GDM1 (cell line): ENCODE results near the gene PTPN11.
"Not testable (repeated sequence)": the region's sequence is repeated elsewhere in the genome, so short reads cannot be mapped to it uniquely, and the experiment has no call there.

Source experiments
- DNase-seq: peaks from one replicate; lab custom pipeline; 2025; lab: John Stamatoyannopoulos, UW

PTPN11 gene

DNA sequence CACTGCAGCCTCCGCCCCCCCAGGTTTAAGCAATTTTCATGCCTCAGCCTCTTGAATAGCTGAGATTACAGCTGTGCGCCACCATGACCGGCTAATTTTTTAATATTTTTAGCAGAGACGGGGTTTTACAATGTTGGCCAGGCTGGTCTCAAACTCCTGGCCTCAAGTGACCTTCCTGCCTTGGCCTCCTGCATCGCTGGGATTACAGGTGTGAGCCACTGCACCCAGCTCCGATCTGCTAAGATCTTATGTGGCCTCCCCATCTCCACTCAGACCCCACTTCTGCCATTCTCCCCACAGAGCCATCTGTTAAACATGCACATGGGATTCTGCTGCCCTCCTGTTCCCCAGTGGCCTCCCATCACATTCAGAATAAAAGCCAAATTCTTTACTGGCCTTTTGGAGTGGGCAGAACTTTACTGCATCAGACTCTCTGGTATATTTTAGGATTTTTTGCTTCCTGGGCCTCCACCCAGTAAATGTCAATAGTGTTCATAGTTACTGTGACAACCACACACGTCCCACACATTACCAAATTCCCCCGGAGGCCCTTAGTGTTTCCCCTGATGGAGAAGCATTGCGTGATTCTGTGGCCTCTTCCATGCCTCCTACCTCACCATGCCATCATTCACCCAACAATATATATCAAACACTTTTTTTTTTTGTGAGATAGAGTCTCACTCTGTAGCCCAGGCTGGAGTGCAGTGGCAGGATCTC lies 96.3 kb downstream of the PTPN11 start:
- no peak for DNase-seq

DNA sequence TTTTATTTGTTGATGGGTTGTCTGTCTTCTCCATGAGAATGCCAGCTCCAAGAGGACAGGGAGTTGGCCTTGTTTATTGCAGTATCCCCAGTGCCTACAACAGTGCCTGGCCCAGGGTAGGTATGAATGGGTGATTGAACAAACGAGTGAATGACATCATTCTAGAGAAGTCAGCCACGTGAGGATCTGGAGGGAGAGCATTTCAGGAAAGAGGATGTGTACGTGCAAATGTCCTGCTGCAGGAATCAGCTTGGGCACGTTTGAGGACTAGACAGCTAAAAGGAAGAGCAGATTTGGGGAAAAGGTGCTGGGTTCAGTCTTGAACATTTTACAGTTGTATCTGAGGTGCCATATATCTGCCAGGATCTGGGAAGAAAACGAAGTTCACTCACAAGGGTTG lies 97.1 kb downstream of the PTPN11 start:
- DNase-seq, result no peak

DNA sequence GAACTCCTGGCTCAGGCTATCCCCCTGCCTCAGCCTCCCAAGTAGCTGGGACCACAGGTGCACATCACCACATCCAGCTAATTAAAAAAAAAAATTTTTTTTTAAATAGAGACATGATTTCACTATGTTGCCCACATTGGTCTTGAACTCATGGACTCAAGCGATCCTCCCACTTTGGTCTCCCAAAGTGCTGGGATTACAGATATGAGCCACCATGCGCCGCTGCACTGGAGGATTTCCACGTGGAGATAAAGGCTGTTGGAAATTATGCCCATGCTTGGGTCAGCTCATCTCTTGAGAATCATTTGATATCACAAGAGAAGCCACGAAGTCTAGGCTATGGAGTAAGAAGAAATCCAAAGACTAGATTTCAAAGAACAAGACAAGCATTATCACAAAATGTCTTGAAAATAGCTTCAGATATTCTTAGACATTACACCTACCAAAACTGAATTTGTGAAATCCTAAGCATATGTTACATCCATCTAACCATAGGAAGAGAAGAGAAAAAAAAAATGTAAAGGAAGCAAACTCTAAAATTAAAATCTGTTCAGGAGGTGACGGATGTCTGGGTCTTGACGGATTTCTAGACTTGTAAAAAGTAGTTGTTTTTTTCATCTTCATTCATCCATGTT lies 99.1 kb downstream of the PTPN11 start:
- DNase-seq, result no peak

DNA sequence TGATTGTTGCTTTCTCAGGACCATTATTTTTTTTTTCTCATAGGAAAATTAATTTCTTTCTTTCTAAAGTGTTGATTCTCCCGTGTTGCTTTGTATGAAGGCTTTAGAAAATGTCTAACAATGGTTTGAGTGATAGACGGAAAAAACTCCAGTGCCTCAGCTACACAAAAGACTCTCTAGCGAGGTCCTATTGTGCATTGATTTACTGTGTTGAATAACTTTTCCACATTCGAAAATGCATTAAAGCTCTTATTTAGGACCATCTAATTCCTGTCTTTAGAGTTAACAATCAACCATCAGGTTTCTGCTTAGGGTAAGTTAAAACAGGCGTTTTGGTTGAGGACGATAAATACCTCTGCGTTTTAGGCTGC lies 99.6 kb downstream of the PTPN11 start:
- DNase-seq, result no peak

DNA sequence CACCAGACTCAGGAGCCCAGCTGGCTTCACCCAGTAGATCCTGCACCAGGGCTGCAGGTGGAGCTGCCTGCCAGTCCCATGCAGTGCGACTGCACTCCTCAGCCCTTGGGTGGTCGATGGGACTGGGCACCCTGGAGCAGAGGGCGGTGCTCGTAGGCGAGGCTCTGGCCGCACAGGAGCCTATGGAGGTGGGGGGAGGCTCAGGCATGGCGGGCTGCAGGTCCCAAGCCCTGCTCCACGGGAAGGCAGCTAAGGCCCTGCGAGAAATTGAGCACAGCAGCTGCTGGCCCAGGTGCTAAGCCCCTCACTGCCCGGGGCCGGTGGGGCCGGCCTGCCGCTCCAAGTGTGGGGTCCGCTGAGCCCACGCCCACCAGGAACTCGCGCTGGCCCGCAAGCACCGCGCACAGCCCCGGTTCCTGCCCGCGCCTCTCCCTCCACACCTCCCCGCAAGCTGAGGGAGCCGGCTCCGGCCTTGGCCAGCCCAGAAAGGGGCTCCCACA lies 101.1 kb downstream of the PTPN11 start:
- DNase-seq, result not testable (repeated sequence)

DNA sequence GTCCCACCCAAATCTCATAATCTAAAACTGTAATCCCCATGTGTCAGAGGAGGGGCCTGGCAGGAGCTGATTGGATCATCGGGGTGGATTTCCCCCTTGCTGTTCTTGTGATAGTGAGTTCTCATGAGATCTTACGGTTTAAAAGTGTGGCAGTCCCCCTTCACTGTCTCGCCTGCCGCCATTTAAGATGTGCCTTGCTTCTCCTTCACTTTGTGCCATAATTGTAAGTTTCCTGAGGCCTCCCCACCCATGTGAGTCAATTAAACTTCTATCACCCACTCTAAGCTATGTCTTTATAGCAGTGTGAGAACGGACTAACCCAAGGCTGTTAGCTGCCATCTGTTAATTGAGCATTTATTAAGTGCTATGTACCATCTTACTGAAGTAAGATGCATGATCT lies 105.1 kb downstream of the PTPN11 start:
- DNase-seq, result no peak

DNA sequence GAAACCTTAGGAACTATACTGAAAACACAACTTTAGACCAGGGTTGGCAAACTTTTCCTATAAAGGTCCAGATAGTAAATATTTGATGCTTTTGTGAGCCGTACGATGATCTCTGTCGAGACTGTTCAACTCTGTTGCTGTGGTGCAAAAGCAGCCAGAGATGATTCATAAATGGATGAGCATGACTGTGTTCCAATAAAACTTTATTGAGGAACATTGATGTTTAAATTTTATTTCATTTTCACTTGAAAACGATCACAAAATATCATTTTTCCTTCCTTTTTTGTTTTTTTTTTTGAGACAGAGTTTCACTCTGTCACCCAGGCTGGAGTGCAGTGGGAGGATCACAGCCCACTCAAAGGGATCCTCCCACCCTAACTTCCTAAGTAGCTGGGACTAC lies 105.5 kb downstream of the PTPN11 start:
- no peak for DNase-seq

DNA sequence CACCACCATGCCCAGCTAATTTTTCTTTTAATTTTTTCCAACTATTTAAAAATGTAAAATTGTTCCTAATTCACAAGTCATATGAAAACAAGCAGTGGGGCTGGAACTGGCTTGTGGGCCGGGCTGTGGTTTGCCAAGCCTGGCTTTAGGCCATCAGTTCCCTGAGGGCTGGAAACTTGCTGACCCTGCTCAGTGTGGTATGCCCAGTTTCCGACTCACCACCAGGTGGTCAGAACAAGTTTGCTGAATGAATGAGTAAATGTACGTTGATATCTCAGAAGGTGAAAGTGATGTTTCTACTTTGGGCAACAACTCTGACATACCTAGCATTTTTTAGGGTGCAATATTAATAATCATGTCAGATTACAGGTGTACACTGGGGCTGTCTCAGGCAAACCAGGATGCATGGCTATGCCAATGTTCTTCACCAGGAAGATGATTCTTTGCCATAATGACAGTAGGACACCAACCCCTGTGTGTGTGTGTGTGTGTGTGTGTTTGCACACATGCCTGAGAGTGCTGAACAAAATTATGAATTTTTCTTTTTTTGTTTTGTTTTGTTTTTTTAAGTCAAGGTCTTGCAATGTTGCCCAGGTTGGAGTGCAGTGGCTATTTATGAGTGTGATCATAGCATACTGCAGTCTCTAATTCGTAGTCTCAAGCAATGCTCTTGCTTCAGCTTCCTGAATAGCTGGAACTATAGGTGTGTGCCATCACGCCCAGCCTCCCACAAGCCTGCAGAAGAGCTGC lies 106.1 kb downstream of the PTPN11 start:
- no peak for DNase-seq

DNA sequence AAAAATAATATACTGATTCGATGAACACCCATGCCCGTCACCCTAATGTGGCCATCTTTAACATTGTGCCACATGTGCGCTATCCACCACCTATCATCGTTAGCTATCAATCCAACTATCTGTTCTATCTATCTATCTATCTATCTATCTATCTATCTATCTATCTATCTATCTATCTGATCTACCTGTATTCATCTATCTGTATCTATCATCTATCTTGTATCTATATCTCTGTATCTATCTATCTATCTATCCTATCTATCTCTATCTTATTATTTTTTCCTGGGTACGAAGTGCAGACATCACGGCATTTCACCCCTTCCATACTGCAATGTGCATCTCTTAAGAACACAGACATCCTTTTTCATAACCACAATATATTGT lies 106.7 kb downstream of the PTPN11 start:
- no peak for DNase-seq

DNA sequence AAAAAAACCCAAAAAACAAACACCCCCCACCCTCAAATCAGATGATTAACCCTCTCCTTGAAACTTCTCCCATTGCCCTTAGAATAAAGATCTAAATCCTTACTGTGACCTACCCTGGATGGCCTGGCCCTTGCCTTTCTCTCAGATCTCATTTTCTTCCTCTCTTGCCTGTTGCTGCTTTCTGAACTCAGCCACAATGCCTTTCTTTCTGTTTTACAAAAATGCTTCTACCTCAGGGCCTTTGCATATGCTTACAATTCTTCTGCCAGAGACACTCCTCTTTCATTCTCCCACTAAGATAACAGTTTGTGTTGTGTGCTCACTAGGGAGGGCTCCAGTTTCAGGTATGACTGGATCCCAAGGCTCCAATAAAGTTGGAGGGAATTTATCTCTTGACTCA lies 108.3 kb downstream of the PTPN11 start:
- DNase-seq, result no peak

DNA sequence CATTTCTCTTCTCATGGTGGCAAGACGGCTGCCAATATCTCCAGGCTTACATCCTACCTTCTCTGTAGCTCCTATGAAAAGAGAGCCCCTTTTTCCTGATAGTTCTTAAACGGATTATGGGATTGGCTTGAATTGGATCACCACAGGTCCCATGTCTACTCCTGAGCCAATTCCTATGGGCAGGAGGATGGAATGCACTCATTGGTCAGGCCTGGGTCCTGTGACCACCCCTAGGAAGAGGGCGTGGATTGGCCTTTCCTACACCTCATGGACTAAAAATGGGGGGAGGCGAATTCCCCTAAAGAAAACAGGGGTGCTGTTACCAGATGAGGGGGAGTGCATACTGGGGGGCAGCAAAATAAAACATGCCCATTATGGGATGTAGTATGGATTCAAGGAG lies 108.8 kb downstream of the PTPN11 start:
- DNase-seq, result no peak

DNA sequence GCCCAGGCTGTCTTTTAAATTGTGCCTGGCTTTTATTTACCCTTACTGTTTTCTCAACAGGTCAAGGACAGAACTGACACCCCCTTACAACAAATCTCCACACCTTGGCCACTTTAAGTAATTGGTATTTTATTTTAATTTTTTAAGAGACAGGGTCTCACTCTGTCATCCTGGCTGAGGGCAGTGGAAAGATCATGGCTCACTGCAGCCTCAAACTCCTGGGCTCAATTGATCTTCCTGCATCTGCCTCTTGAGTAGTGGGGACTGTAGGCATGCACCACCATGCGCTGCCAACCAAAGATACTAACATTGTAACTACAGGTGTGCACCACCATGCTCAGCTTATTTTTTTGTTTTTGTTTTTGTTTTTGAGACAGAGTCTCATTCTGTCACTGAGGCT lies 109.8 kb downstream of the PTPN11 start:
- DNase-seq, result no peak

DNA sequence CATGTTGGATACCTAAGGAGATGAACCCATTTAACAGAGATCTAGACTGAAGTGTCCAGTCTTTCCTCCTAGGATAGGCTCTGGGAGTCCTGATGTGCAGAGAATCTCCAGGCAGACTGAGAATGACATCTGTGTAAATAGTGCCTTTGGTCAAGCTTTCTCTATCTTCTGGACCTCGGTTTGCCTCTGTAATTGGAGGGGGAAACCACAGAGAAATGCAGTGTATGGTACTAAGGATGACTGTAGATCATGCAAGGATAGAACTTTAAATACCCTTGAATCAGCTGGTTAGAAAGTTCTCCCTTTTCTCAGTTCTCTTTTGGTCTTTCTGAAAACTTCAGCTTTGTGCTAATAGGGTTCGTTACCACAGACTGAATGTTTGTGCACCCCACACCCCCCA lies 112.2 kb downstream of the PTPN11 start:
- no peak for DNase-seq

DNA sequence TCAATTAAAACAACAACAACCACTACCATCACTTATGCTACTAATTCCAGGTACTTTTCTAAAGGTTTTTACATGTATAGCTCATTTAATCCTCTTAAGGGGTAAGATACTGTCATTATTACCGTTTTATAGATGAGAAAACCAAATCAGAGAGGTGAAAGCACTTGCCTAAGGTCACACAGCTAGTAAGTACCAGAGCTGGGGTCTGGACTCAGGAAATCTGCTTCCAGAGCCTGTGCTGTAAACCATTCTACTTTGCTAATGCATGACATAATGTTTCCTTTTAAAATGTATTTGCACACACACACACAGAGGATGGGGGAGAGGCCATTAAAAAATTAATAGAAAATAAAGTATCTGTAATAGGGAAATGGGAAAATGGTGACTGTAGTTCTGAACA lies 113.4 kb downstream of the PTPN11 start:
- no peak for DNase-seq

DNA sequence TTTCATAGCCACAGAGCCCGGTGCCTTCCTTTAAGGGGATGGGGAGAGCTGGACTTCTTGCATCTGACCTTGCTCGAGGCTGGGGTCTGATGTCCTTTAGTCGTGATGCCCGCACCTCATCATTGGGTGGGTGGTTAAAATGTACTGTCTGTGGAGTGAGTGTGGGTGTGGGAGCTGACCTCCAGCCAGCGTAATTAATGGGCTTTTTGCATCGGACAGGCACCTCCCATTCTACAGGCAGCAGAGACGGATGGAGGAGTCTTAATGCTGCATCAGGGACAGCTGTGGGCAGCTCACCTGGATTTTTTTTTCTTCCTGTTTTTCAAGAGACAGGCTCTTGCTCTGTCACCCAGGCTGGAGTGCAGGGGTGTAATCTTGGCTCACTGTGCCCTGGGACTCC lies 114.8 kb downstream of the PTPN11 start:
- no peak for DNase-seq

DNA sequence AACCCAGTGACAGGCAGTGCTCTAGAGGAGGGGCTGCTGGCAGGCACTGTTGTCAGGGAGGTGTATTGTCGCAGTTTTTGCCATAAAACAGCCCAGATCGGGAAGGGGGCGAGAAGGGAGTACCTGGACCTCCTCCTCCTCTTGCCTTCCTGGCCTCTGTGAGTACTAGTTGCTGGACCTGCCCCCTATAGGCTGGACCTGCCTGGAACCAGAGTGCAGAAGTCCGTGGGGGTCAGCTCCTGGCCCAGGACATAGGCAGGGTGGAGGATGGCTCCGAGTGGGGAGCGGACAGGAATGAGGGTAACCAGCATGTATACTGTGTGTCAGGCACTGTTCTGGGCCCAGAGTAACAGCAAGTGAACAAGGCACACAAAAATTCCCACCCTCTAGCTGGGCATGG lies 116.3 kb downstream of the PTPN11 start:
- no peak for DNase-seq

DNA sequence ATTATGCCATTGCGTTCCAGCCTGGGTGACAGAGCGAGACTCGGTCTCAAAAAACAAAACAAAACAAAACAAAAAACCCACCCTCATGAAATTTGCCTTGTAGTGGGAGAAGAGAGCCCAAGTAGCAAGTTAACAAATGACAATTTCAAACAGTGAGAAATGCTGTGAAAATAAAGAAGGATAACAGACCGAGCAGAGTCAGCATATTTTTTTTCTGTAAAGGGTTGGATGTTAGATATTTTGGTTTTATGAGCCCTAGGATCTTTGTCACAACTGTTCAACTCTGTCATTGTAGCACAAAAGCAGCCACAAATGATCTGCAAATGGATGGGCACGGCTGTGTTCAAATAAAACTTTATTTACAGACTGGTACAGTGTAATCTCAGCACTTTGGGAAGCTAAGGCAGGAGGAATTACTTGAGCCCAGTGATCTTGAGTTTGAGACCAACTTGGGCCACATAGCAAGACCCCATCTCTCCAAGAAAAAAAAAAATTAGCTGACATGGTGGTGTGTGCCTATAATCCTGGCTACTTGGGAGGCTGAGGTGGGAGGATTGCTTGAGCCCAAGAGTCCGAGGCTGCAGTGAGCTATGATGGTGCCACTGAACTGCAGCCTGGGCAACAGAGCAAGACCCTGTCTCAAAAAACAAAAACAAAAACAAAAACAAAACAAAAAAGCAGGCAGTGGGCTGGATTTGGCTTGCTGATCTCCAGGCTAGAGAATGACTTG lies 117.1 kb downstream of the PTPN11 start:
- no peak for DNase-seq

DNA sequence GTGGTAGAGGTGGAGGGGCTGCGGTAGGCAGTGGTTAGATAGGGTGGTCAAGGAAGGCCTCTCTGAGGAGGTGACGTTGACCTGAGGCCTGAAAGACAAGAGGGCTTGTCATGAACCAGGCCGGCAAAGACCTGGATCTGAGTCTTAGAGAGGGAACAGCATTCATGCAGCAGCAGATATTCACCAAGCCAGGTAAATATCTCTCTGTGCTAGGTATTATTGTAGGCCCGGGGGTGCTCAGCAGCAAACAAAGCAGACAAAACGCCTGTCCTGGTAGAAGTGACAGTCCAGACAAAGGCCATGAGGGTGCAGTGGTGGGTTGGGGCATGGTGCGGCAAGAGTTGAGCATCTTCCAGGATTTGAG lies 117.6 kb downstream of the PTPN11 start:
- no peak for DNase-seq

DNA sequence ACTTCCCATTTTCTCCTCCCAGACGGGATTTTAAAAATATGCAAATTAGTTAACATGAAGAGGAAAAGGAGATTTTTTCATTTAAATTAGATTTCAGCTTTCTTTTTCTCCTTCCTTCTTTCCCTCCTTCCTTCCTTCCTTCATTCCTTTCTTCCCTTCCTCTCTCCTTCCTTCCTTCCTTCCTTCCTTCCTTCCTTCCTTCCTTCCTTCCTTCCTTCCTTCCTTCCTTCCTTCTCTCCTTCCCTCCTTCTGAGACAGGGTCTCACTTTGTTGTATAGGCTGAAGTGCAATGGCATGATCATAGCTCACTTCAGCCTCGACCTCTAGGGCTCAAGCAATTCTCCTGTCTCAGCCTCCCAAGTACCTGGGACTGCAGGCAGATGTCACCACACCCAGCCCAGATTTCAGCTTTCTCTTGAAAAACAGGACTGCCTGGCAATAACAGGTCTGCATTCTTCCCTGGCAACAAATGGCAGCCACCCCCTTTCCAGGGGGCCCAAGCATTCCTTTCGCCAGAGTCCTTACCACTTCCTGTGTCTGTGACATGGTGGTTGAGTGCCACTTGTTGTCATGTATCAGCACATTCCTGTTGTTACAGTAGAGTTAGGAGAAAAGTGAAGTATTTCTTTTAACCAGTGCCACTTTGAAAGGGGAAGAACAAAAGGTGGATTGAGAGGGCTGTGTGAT lies 119.1 kb downstream of the PTPN11 start:
- peak; percentile 13 for DNase-seq

DNA sequence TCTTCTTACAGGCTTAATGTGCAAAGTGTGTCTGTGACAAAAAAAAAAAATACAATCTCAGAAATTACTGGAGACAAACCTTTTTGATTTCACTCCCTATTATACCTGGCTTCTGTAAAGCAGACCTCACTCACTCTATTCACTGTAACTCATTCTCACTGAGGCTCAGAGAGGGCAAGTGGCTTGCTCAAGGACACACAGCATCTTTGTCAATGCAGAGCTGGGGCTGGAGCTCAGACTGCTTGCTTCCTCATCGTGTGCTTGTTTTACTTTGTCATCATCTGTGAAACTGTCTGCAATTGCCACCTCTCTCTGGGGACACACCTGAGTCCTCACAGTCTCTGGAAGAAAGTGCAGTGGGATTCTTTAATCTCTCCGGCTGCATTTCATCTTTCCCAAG lies 120.0 kb downstream of the PTPN11 start:
- no peak for DNase-seq

DNA sequence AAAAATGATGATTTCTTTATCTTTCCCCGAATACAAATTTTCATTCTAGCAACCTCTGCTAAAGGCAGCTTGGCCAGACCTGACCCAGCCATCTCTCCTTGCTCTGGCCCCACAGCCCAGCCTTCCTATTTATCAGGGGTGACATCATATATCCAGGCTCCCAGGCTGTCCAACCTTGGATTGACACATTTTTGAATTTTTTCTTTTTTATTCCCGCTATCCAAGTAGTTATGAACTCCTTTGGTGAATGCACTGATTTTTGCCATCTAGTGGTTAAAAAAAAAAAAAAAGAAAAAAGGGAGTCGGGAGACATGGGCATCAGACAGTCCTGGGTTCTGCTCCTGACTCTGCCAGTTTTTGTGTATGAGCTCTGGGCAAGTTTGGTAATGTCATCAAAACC lies 120.5 kb downstream of the PTPN11 start:
- no peak for DNase-seq

DNA sequence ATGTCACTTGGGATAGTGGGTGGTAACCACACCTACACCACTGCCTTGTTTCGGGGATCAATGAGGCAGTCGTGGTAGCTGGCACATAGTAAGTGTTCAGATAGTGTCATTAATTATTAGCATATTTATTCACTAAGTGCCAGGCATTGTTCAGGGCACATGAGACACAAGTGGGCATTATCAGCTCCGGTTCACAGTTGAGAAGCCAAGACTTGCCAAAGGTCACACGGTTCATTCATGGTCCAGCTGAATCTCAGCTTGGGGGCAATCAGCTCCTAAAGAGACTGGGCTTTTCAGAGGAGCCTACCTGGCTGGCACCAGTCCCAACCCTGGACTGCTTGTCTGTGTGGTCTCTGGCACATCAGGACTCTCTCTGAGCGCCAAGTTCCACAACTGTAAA lies 121.3 kb downstream of the PTPN11 start:
- no peak for DNase-seq
